Measurements from ENCODE around the gene CCDC171.

DNA sequence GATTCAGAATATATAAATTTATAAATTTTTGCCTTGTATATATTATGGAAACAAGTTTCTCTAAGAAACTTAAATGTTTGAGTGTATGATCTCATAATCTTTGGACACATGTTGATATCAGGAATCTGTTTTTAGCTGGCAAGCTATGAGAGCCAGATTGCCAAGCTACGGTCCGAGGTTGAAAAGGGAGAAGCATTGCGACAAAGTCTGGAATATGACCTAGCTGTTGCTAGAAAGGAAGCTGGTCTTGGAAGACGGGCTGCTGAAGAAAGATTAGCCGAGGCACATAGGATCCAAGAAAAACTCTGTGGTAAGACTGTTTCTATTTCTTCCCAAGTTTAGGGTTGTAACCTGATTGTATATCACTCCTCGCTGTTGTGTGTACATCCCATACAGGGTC lies 25.9 kb downstream of the CCDC171 start:
- TF ChIP-seq POLR2A (IDR thresholded peaks at IDR 0.05), result no peak
- TF ChIP-seq, protein P1, sequence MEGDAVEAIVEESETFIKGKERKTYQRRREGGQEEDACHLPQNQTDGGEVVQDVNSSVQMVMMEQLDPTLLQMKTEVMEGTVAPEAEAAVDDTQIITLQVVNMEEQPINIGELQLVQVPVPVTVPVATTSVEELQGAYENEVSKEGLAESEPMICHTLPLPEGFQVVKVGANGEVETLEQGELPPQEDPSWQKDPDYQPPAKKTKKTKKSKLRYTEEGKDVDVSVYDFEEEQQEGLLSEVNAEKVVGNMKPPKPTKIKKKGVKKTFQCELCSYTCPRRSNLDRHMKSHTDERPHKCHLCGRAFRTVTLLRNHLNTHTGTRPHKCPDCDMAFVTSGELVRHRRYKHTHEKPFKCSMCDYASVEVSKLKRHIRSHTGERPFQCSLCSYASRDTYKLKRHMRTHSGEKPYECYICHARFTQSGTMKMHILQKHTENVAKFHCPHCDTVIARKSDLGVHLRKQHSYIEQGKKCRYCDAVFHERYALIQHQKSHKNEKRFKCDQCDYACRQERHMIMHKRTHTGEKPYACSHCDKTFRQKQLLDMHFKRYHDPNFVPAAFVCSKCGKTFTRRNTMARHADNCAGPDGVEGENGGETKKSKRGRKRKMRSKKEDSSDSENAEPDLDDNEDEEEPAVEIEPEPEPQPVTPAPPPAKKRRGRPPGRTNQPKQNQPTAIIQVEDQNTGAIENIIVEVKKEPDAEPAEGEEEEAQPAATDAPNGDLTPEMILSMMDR (IDR thresholded peaks at IDR 0.05), result no peak
